Head of caudate nucleus (tissue), 42 donors: ENCODE results near the gene GABBR2.
A peak's percentile ranks its signal among the peaks of the same experiment; 100 is the strongest.

ENCODE experiments used
- DNase-seq, 42 donors: peaks; one replicate each; pipeline versions ENCODE4 v3.0.0 to v3.0.0-alpha.2; 2020 to 2021; ENCODE audit warnings: mixed read lengths in 7 of 42
- intact Hi-C: fragments of 100-400 bp; cut with DNase I; formaldehyde crosslinking; loops from one replicate; pipeline ENCODE4 v1.15.0; 2022

GABBR2 gene

DNA sequence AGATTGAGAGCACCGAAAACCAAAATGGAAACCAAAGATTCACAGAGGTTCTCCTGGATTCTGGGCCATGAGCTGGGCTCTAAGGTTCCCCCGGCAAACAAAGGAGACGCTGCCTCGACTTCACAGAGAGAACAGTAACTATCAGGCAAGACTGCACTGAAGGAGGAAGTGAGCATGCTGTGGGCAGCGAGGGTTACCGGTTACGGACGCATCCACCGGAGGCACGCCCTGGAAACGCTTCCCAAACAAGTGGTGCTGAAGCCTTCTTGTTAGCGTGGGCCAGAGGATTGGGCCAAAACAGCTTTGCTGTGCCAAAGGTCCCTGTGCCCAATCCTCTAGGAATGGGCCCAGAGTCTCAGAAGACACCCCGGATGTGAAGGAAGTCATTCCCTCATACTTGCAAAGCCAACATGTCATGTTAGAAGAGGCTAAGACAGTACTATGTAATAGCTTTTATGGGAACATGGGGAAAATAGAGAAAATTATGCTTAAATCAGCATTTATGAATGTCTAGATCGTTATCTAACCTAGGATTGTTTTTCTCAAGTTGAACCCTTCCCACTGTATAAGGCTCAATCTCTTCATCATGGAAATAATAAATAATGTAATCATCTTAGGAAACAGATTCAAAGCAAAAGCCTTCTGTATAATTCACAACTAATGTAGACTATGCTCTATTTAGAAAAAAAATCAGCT is 145.4 kb downstream of the GABBR2 start:
- intact Hi-C loops = no loop called here
- DNase-seq = no peak

DNA sequence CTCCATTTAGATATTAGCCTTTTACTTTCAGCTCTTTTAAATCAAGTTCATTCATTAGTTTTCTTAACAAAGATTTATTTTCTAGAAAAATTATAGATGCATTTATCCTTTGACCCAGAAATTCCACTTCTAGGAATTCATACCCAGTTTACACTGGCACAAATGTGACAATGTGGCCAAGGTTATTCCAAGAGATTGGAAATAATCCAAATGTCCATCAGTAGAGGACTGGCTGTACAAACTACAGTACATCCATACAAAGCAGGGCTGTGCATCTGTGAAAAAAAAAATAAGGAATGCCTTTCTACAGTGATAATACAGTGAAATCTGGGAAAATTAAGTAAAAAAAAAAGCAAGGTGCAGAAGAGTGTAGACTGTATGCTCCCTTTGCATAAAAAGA is 149.2 kb downstream of the GABBR2 start:
- intact Hi-C loops = no loop called here
- DNase-seq = no peak

DNA sequence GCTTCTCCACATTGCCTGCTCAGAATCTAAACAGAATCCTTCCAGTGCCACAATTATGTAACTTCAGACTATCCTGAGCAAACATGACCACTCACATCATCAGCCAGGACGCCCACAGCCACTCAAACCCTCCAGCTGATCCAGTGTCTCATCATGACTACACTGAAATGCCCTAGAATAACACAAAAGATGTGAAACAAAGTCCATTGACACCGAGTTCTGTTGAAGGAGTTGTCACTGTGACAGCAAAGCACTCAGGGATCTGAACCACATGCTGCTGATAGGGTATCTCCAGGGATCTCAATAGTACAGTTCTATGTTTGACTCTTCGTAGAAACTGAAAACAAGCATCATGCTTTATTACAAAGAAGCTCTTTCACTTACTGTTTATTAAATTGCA is 150.2 kb downstream of the GABBR2 start:
- intact Hi-C loops = no loop called here
- no peak for DNase-seq

DNA sequence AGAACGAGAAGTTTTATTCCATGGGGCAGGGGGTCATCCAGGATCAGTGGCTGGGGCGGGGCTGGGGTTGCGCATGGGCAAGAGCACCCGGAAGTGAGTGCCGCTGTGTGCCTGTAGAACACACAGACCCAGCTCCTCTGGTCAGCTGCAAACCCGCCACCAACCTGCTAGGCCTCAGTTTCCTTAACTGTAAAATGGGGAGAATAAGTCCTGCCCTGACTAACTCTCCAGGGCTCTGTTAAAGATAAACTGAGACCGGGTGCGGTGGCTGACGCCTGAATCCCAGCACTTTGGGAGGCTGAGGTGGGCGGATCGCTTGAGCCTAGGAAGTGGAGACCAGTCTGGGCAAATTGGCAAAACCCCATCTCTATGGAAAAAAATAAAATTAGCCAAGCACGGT is 152.2 kb downstream of the GABBR2 start:
- intact Hi-C loops = no loop called here
- no peak for DNase-seq

DNA sequence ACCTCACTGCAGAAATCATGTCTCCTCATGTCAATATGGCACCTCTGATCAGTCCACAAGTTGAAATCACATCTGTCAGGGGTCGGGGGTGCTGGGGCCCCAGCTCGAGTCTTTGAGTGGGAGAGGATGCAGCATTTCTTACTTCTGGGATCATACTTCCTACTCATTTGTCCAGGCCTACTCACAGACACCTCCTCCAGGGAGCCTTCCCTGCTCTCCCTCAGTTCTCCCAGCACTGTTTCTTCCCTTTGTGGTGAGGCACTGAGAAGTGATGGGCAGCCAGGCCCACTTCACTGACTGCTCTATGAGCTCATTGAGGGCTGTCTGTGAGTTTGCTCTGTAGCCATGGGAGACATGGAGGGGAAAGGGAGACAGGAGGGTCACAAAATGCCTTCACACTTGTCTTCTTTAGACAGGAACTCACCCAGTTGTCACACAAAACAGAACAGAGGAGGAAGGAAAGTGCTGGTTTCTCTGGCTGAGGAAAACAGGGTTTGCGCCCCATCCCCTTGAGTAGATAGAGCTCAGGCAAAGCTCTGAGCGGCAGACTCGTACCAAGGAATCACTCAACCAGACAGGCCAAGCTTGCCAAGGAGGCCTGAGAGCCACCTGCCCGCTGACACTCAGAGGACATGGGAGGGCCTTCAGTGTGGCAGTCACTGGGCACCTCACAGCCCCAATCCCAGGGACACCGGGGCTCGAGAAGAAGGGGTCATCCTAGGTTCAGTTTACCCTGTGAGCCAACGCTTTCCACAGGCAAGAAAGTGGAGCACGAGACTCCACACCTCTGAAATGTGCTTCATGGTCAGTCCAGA is 152.9 kb downstream of the GABBR2 start:
- intact Hi-C loops = no loop called here

DNA sequence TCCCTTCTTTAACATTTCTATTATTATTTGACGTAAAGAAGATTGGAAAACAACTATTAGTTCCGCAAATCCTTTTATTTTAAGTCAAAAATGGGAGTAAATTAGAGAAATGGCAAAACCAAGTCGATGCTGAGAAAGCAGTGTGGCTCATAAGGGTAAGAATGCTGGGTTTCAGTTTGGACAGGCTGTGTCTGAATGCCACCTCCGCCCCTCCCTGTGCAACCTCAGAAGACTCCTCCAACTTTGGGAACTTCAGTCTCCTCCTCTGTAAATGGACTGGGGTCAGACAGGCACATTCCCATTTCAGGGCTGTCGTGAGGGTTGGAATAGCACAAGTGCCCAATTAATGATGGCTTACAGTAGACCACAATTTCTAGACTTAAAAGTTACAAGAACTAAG is 154.0 kb downstream of the GABBR2 start:
- intact Hi-C loops = no loop called here
- DNase-seq = peak in 1 of 42 donors; percentile 10

More for the DNA sequence above, 152.9 kb downstream of the GABBR2 start:
- DNase-seq = peak in 1 of 42 donors; percentile 19

DNA sequence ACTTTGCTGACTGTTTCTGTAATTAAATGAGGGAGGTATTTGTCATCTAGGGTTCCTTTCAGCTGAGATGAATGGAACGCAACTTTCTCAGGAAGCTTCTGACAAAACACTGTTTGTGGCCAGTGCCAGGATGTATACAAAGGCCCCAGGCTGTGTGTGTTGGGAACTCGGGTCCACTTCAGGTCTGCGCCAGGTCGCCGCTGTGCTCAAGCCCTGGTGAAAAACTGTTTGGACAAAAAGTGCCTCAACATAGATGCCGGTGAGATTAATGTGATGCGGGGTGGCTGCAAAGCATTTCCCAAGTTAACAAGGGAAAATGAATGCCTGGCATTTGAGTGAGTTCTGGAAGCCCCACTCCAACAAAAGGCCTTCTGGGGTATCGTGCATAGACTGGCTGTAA is 156.4 kb downstream of the GABBR2 start:
- intact Hi-C loops = no loop called here
- DNase-seq = peak in 7 of 42 donors; percentile 11 to 54 (median 20)

DNA sequence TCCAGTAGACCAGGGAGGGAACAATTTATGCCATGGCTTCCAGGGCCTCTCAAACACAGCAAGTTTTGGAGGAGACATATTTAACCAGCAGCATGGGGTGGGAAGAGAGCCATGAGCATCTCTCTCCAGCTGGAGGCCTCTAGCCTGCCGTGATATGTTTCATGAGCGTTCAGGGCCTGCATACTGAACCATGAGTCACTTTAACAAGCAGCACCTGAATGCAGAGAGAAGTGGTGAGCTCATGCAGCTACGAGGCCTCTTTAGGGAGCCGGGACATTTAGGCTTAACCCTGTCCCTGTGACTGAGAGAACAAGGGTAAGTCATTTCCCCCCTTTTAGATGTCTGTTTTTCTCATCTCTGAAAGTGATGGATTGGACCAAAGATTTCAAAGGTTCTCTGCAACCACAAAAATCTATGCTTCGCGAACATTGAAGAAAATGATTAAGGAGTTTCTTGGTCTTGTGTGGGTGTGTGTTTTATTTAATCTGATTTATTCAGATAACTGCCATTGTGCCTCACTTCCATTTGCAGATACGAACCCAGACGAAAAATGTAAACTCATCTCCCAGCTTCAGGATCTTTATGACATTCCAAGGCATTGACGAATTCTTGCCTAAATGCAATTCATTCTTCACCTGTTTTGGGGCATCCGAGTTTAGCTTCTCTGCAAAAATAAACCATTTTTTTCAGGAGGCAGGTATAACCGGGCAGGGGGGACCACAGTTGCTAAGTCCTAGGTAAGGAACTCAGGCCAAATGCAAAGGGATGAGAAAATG is 157.0 kb downstream of the GABBR2 start:
- intact Hi-C loops = no loop called here
- peak in 1 of 42 donors; percentile 27 for DNase-seq

DNA sequence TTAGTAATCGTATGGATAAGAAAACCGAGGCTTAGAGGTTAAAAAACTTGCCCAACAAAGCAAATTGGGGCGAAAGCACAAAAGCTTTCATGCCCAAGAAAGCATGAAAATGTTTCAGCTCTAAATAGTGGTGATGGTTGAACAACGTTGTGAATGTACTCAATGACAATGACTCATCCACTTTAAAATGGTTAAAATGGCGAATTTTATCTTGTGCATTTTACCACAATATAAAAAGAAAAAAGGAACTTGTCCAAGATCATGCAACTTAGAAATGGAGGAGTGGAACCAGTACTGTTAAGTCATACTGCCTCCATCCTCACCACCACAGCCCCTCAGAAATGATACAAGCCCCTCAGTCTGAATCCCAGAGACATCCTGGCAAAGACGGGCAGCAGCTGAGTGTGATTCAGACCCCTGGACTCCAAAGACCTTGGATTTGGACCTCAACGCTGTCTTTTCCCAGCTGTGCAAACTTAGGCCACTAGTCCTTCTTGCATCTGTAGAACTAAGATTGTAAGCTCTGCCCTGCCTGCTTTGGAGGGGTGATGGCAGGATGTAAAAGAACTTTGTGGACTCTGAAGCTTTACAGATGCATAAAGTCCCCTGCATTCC is 158.4 kb downstream of the GABBR2 start:
- intact Hi-C loops = no loop called here
- DNase-seq = peak in 1 of 42 donors; percentile 3

DNA sequence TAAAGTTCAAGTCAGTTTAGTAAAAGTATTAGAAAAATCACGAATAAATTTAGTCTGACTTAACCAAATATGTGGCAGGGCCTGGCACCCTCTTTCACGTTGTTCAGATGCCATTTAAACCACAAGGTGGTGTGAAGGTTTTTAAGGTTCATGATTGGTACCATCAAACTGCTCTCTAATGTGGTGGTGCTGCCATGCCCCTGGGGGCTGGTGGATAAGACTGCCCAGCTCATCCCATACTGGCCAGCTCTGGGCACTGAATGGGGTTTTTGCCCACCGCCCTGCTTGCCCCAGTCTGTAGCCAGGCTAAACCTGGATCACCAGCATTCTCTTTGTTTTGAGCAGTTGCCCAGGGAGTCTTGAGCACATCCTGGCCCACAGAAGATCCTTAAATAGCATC is 159.3 kb downstream of the GABBR2 start:
- intact Hi-C loops = no loop called here
- no peak for DNase-seq

DNA sequence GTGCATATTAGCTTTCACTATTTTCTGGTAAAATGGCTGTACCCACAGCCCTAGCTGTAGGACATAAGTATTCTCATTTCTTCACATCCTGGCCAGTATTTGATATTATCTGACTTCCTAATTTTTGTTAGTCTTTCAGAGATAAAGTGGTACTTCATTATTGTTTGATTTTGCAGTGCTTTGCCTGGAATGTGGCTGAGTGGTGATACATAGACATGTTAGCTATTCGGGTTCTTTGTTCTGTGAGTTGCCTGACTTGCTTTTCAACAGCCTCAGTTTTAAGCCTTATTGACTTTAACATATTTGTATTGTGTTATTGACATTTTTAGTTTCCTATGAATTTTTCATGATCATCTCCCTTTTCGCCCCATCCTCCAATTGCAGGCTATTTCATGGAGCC is 161.1 kb downstream of the GABBR2 start:
- intact Hi-C loops = no loop called here
- DNase-seq = no peak

DNA sequence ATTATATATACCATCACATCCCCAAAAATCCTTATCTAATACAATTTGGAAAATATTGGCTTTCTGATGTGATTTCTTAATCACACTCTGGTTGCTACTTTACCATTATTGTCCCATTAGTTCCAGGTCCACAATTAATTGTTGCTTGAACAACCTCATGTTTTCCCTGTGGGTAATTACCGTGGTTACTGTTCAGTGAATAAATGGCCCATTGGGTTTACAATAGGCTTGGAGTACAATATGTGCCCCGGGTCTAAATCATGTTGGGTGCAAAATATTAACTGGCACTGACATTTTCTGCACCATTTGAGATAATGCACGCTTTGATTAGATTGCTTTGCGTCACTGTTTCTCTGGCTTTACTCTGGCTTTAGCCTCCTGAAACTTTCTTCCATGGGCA is 163.7 kb downstream of the GABBR2 start:
- intact Hi-C loops = no loop called here

DNA sequence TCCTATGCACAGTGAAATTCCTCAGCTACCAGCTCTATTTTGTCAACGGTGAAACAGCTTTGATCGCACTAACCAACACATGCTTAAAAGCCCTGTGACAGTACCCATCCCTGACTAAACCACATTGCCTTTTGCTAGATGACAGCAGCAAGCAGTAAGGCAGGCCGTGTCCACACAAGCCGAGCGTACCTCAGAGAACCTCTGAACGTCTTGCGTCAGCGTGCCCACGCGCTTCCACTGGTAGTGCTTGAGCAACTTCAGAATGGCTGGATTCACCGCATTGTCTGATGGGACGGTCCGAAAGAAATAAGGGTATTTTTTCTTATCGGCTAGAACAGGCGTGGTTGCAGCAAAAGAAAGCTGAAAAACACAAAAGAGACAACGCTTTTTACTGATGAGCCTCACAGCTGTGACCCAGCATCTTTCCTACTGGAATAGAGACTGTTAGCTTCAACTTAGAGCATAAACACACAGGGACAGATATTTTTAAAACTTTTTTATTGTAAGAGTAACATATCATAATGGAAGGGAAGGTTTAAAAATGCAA is 167.0 kb downstream of the GABBR2 start:
- intact Hi-C loops = no loop called here
- DNase-seq = peak in 1 of 42 donors; percentile 1

More for the DNA sequence above, 163.7 kb downstream of the GABBR2 start:
- no peak for DNase-seq

DNA sequence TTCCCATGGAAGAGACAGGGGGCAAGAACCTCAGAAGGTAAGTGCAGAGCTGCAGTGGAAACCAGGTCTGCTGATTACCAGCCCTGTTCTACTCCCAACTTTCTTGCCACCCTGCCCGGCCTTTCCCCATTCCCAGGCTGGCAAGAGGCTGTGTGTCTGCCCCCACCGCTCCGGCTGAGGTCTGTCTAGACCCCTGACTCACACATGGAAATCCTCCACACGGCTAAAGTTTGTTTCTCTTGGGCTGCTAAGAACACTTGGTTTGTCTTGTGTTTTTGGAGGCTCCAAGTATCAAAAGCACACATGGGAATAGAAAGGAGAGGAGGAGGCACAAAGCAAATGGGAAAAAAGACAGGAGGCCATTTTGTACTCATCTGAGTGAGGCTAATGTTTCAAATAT is 168.3 kb downstream of the GABBR2 start:
- intact Hi-C loops = no loop called here
- DNase-seq = peak in 1 of 42 donors; percentile 1

DNA sequence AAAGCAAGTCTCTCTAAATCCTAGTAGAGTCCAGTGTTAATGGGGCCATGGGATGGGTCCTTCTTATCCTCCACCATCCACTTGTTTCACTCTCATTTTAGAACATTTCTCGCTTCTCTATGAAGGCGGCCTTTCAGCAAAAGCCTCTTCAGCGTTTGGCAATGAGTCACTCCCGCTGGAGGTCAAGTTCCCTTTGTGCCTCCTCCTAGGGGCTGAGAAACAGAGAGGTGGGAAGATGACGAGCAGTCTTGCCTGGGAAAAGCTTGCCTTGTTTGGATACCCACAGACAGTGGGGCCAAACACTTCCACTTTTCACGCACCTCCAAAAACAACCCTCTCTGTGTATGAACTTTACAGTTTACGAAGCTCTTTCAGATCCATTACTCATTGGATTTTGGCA is 168.8 kb downstream of the GABBR2 start:
- intact Hi-C loops = no loop called here
- DNase-seq = peak in 1 of 42 donors; percentile 5

DNA sequence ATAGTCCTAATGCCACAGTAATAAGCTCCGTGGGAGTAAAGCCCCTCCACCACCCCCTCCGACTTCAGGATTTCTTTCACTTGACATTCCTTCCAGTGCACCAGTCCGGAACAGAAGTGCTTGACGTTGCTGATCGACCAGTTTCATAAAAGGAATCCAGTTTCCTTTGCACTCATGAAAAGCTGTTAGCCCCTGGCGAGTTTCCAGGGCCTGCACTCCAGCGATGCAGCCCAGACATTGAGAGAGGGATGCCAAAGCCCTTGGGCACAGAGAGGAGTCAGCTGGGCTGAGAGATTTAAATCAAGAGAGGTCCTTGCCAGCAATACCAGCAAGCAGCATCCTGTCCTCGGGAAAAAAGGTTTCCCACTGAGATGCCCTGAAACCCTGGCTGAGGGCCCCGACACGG is 170.1 kb downstream of the GABBR2 start:
- DNase-seq = peak in 13 of 42 donors; percentile 4 to 44 (median 20)
- intact Hi-C loops = no loop called here

DNA sequence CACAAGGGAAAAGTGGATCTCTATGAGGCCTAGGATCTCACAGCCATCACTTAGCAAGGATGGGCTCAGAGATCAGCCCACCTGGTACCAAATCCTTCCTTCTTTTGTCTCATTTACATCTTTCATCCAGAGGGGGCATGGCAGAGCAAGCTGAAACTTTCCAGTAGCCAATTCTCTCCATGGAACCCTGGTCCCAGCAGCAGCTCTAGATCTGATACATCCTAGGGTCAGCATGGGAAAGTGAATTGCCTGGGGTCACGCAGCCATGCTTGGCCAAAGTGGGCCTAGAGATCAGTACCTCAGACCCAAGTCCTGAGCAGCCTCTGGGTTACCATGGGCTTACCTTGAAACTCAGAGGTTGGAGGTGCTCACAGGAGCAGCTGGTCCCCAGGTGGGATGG is 170.5 kb downstream of the GABBR2 start:
- intact Hi-C loops = no loop called here
- DNase-seq = no peak

DNA sequence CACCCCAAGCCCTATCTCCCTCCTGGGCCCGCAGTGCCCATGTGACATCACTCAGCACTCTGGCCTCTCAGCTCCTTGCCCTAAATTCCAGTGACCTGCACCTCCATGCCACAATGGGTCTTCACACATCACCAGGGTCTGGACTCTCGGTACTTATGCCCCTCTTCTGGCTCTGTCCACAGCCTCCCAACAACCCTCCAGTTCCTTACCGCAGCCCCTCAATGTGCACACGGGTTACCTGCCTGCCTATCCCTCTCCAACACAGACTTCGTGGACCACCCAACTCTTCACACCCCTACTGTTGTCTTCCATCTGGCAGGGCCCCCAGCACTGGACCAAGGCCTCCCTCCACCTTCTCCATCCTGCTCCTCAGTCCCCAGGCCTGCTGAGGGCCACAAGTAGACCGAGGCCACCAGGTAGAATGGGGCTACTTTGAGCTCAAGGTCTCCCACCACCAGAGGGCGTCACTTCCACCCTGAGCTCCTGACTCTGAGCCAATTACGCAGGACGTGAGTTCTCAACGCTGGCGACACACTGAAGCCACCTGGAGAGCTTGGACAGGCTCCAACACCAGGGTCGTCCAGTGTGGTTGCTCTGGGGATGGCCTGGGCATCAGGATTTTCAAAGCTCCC is 172.1 kb downstream of the GABBR2 start:
- intact Hi-C loops = no loop called here
- peak in 1 of 42 donors; percentile 7 for DNase-seq

DNA sequence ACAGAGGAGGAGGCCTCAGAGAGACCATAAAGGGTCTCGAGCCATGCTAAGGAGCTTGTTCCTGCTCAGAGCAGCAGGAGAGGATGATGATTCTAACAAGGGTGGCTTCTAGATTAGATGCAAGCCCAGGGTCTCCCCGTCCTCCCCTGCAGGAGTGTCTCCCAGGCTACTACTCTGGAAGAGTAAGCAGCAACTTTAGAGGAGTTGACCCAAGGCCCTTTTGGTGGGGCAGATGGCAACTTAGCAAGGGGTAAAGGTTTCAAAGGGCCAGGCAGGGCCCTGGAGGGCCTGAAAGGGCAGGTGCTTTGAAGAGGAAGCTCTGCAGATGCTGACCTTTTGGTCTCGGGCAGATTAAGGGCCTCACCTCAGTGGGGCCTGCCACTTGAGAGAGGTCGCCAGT is 174.9 kb downstream of the GABBR2 start:
- DNase-seq = peak in 1 of 42 donors; percentile 2
- intact Hi-C loops = no loop called here
